Suprapubic skin (tissue), 4 donors: ENCODE measurements around the gene PDILT.

Experiments
- CTCF ChIP-seq, 2 donors: fragments of 200-600 bp in 1 of 2; fragments of 450-650 bp in 1 of 2; sonication (generic) in 1 of 2; IDR thresholded peaks; one replicate each; pipeline ENCODE4 v1.5.1; 2016 to 2019; ENCODE audit warnings: antibody characterized with exemption in 2 of 2, mild to moderate bottlenecking in 1 of 2, moderate library complexity in 1 of 2
- EP300 ChIP-seq: sonication (generic); formaldehyde crosslinking; IDR thresholded peaks from one replicate; pipeline ENCODE4 v1.6.1; 2017; ENCODE audit warnings: antibody characterized with exemption
- POLR2A ChIP-seq, 2 donors: fragments of 450-650 bp; IDR thresholded peaks; one replicate each; pipeline ENCODE4 v1.6.1; 2017; ENCODE audit warnings: antibody characterized with exemption in 2 of 2, mild to moderate bottlenecking in 2 of 2, moderate library complexity in 2 of 2
- POLR2AphosphoS5 ChIP-seq, 3 donors: sonication (generic); formaldehyde crosslinking; IDR thresholded peaks; one replicate each; pipeline ENCODE4 v1.6.1; 2017; ENCODE audit warnings: antibody characterized with exemption in 3 of 3

DNA sequence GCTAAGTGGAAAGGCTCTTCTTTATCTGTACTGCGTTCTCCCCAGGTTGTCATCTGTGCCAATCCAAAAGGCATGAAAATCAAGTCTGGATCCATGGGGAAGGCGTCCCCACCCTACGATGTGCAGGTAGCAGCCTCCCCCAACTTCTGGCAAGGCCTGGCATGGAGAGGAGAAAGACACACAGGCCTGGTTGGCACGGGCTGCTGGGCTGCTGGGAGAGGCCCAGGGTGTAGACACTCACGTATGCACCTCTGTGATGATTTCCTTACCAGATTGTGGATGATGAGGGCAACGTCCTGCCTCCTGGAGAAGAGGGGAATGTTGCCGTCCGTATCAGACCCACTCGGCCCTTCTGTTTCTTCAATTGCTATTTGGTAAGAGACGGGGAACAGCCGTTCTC, 26.4 kb upstream of the PDILT start:
- TF ChIP-seq CTCF (IDR thresholded peaks at IDR 0.05) (no peak), POLR2A (IDR thresholded peaks at IDR 0.05) (no peak), POLR2AphosphoS5 (IDR thresholded peaks at IDR 0.05) (no peak), EP300 (no peak)
